ENCODE measurements around the gene CXXC1.
A peak's percentile ranks its signal among the peaks of the same experiment; 100 is the strongest.
"Not testable (repeated sequence)": the region's sequence is repeated elsewhere in the genome, so short reads cannot be mapped to it uniquely, and the experiment has no call there.

Gene CXXC1

GRCh38 chr18:50273203-50274043 is 14.1 kb downstream of the CXXC1 start:
- DNase-seq, result no peak

DNA sequence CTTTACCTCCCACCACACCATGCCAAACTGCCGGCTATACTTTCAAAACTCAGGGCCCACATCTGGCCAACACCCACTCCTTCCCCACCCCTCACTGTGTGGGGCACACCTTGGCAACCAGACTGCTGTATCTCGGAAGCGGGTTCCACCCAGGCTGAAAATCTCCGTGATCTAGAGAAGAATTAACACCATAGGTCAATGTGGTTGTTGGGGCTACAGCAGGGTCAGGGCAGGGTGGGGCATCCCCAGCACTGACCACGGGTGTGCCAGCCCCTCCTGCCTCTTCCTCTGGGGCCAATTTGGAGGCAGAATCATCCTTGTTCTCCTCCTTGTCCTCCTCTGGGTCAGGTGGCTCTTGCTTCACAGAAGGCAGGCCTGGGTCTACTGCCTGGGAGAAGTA is 14.9 kb downstream of the CXXC1 start:
- no peak for DNase-seq

DNA sequence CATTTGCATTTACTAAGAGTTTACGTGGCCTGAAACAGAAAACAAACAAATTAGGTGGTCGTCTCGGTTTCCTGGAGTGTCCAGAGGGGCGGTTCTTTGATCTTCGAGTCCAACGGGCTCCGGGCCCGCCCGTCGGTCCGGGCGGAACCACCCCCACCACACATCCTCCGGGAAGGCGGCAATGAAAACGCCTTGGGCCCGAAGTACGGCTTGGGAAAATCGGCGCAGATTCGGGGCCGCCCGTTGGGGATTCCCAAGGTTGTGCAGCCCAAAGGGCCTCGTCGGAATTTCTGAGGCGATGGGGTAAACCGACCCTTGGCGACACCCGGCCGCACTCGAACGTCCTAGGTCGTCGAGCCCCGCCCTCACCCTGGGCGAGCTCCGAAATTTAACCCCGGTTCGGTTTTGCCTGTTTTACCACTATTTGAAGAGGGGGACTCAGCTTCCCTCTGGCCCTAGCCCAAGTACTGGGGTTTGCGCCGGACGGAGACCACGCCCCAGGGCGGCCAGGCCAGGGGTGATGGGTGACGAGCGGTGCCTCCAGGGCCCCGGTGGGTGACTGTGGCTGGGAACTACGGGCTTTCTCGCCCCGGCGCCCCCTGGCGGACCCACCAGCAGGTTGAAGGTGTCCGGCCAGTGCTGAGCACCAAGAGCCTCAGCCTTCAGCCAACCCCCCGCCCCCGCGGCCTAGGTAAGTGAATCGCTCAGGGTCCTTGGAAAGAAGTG is 19.3 kb downstream of the CXXC1 start:
- DNase-seq, result no peak

DNA sequence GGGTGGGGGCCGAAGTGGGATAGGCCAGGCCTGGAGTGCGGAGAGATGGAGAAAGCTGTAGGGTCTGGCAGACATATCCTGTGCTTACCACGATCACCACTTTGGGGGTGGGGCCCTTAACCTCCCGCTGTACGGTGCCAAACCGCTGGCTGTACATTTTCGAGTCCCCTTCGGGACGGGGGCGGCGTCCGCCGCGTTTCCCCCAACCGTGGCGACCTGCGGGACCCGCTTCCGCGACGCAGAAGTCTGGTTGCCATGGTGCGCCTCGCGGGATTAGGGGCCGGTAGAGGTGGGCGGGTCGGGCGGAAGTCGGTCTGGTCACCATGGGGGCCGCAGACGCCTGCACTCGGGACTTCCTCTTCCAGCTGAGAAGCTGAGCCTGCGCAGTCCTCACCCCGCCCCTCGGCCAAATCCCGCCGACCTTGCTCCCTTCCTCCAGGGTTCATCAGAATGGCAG is 21.2 kb downstream of the CXXC1 start, which contains the start of gene CFAP53:
TSS of gene CFAP53 (minus strand) at position 248 of the 457 bp plus-strand sequence. CDS start at position 157, 91 bp downstream.
- DNase-seq, result peak; percentile 88

- DNase-seq, result no peak
Observed at GRCh38 chr18:50262977-50263376, 24.5 kb downstream of the CXXC1 start.

DNA sequence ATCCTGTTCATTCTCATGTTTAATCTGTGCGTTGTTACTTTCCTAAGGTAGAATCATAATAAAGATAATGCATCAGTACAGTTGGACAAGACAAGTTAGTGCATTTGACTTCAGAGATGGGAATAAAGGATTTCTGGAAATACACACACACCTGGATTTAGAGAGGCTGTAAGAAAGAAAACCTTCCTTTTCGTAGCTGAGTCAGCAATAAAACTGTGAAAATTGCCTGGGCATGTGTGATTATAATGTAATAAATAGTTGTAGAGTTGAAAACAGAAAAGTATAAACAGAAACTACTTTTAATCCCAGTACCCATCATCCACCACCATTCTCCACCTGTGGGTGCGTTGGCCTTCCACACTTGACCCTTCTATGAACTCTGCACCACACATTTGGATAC is 36.6 kb downstream of the CXXC1 start:
- no peak for DNase-seq

GRCh38 chr18:50249576-50249975 is 37.9 kb downstream of the CXXC1 start:
- DNase-seq, result no peak

- no peak for DNase-seq
Observed at GRCh38 chr18:50247561-50247960, 39.9 kb downstream of the CXXC1 start.

- not testable (repeated sequence) for DNase-seq
Observed at GRCh38 chr18:50241768-50242167, 45.7 kb downstream of the CXXC1 start.

DNA sequence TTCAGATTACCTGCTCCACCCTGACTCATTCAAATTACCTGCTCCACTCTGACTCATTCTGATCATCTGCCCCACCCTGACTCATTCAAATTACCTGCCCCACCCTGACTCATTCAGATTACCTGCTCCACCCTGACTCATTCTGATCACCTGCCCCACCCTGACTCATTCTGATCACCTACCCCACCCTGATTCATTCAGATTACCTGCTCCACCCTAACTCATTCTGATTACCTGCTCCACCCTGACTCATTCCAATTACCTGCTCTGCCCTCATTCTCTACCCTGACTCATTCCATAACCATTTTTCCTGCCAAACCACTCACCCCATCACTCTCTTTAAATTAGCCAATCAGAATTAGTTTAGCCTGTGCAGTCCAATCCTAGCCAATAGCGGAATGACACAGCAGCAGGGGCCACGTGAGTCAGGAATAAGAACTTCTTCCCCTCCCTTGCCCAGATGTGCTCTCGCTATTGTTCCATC is 47.4 kb downstream of the CXXC1 start:
- no peak for DNase-seq

DNA sequence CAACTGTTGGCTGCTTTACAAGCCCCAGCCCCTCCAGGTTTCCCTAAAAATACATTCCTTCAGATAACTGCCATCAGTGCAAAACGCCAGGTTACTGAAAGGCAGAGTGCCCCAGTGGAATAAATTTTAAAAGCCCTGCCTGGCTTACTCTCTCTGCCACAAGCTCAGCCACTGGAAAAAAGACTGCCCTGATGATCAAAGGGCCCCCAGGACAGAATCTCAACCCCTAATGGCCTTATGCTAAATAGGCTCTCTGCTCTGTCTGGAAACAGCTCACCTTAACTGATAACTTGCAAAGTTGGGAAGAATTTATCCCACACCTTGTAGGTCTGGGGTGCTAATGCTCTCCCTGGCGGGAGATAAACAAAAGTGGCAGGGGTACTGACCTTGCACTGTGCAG is 55.1 kb downstream of the CXXC1 start:
- DNase-seq, result no peak
